H9 (cell line): ENCODE data around the gene DNAJC22. TPM values are rescaled to one million over a fixed set of nuclear protein-coding genes. Genes with fewer than 3 reads are reported as not detected.

Source experiments
- DNase-seq: peaks from one replicate; pipeline ENCODE4 v3.0.0-alpha.2; 2017
- H2AFZ ChIP-seq: one replicate; pipeline ENCODE4 v1.6.1; 2013; ENCODE audit warnings: mild to moderate bottlenecking, low read length, control low read depth, moderate library complexity
- H2AK5ac ChIP-seq: 2 replicates; pipeline ENCODE4 v1.6.1; 2013; ENCODE audit warnings: low read length, control low read depth, mixed read lengths; ENCODE audit not compliant: insufficient read length
- H2BK120ac ChIP-seq: one replicate; pipeline ENCODE4 v1.6.1; 2013; ENCODE audit warnings: low read depth, mild to moderate bottlenecking, low read length, control low read depth, inconsistent platforms; ENCODE audit not compliant: poor library complexity, severe bottlenecking
- H2BK12ac ChIP-seq: 2 replicates; pipeline ENCODE4 v1.6.1; 2013; ENCODE audit warnings: low read length, control low read depth, mixed read lengths, low read depth; ENCODE audit not compliant: insufficient read length
- H2BK15ac ChIP-seq: 2 replicates; pipeline ENCODE4 v1.6.1; 2013; ENCODE audit warnings: low read depth, low read length, control low read depth
- H2BK20ac ChIP-seq: one replicate; pipeline ENCODE4 v1.6.1; 2013; ENCODE audit warnings: low read depth, mild to moderate bottlenecking, low read length, control low read depth, inconsistent platforms; ENCODE audit not compliant: poor library complexity, severe bottlenecking
- H2BK5ac ChIP-seq: 2 replicates; pipeline ENCODE4 v1.6.1; 2013; ENCODE audit warnings: low read length, control low read depth, mixed read lengths; ENCODE audit not compliant: insufficient read length
- H3K14ac ChIP-seq: 2 replicates; pipeline ENCODE4 v1.6.1; 2013; ENCODE audit warnings: low read length, control low read depth; ENCODE audit not compliant: insufficient read depth
- H3K18ac ChIP-seq: 2 replicates; pipeline ENCODE4 v1.6.1; 2013; ENCODE audit warnings: low read depth, mild to moderate bottlenecking, mixed read lengths, low read length, control low read depth; ENCODE audit not compliant: insufficient read length
- H3K23ac ChIP-seq: 2 replicates; pipeline ENCODE4 v1.6.1; 2013; ENCODE audit warnings: low read length, control low read depth, mixed read lengths, low read depth; ENCODE audit not compliant: insufficient read length
- H3K23me2 ChIP-seq: 2 replicates; pipeline ENCODE4 v1.6.1; 2013; ENCODE audit warnings: low read depth, mild to moderate bottlenecking, mixed read lengths, low read length, control low read depth; ENCODE audit not compliant: insufficient read length, poor library complexity, severe bottlenecking
- H3K27ac ChIP-seq: 2 replicates; pipeline ENCODE4 v1.5.1; 2013; ENCODE audit warnings: low read length, control low read depth, mixed read lengths, low read depth; ENCODE audit not compliant: insufficient read length
- H3K27me3 ChIP-seq: 2 replicates; pipeline ENCODE4 v1.6.1; 2013; ENCODE audit warnings: low read length, control low read depth, inconsistent platforms; ENCODE audit not compliant: insufficient read depth
- H3K4ac ChIP-seq: 2 replicates; pipeline ENCODE4 v1.6.1; 2013; ENCODE audit warnings: low read depth, mild to moderate bottlenecking, control low read depth, inconsistent platforms, low read length, moderate library complexity
- H3K4me1 ChIP-seq: 2 replicates; pipeline ENCODE4 v1.6.1; 2013; ENCODE audit warnings: low read length, control low read depth, inconsistent platforms; ENCODE audit not compliant: insufficient read depth
- H3K4me2 ChIP-seq: 2 replicates; pipeline ENCODE4 v1.6.1; 2013; ENCODE audit warnings: low read length, control low read depth, mixed read lengths; ENCODE audit not compliant: insufficient read length, insufficient read depth
- H3K56ac ChIP-seq: 2 replicates; pipeline ENCODE4 v1.6.1; 2013; ENCODE audit warnings: low read depth, mild to moderate bottlenecking, mixed read lengths, low read length, control low read depth; ENCODE audit not compliant: insufficient read length
- H3K79me1 ChIP-seq: 2 replicates; pipeline ENCODE4 v1.6.1; 2013; ENCODE audit warnings: low read depth, mild to moderate bottlenecking, moderate library complexity, low read length, control low read depth, inconsistent platforms; ENCODE audit not compliant: insufficient read depth, poor library complexity, severe bottlenecking
- H3K79me2 ChIP-seq: 2 replicates; pipeline ENCODE4 v1.6.1; 2013; ENCODE audit warnings: low read length, control low read depth, inconsistent platforms; ENCODE audit not compliant: insufficient read depth
- H3K9ac ChIP-seq: 2 replicates; pipeline ENCODE4 v1.6.1; 2013; ENCODE audit warnings: low read length, control low read depth, mixed read lengths; ENCODE audit not compliant: insufficient read length; ENCODE audit errors: extremely low read depth
- H3K9me3 ChIP-seq: one replicate; pipeline ENCODE4 v1.6.1; 2013; ENCODE audit warnings: low read depth, low read length, inconsistent platforms; ENCODE audit not compliant: control insufficient read depth
- H3T11ph ChIP-seq: one replicate; pipeline ENCODE4 v1.6.1; 2013; ENCODE audit warnings: mild to moderate bottlenecking, low read length, control low read depth, inconsistent platforms
- H4K20me1 ChIP-seq: one replicate; pipeline ENCODE4 v1.6.1; 2013; ENCODE audit not compliant: control insufficient read depth, insufficient read length, insufficient read depth
- H4K5ac ChIP-seq: 2 replicates; pipeline ENCODE4 v1.6.1; 2013; ENCODE audit warnings: low read depth, mild to moderate bottlenecking, mixed read lengths, low read length, control low read depth; ENCODE audit not compliant: insufficient read length
- H4K8ac ChIP-seq: replicated peaks from 2 replicates; pipeline ENCODE4 v1.6.1; 2013; ENCODE audit warnings: low read length, control low read depth, mixed read lengths, low read depth; ENCODE audit not compliant: insufficient read length
- H4K91ac ChIP-seq: 2 replicates; pipeline ENCODE4 v1.6.1; 2013; ENCODE audit warnings: low read depth, mild to moderate bottlenecking, moderate library complexity, mixed read lengths, low read length, control low read depth; ENCODE audit not compliant: insufficient read length
- H3K27ac Mint-ChIP-seq, 3 experiments: 2 replicates in 2 of 3; 3 replicates in 1 of 3; pipeline ENCODE4 v1.8.0; 2020 to 2021; ENCODE audit warnings: mixed read lengths in 3 of 3, mild to moderate bottlenecking in 1 of 3, moderate library complexity in 1 of 3
- H3K27me3 Mint-ChIP-seq: 2 replicates; pipeline ENCODE4 v1.8.0; 2021; ENCODE audit warnings: low read depth, mild to moderate bottlenecking, moderate library complexity, mixed read lengths
- H3K36me3 Mint-ChIP-seq, 3 experiments: 2 replicates in 2 of 3; 3 replicates in 1 of 3; pipeline ENCODE4 v1.8.0; 2020 to 2021; ENCODE audit warnings: low read depth in 3 of 3, mixed read lengths in 3 of 3; ENCODE audit not compliant: insufficient read depth in 1 of 3
- H3K4me1 Mint-ChIP-seq, 2 experiments: 2 replicates each; pipeline ENCODE4 v1.8.0; 2020; ENCODE audit warnings: mixed read lengths in 2 of 2
- H3K4me3 Mint-ChIP-seq, 2 experiments: 2 replicates in 1 of 2; 3 replicates in 1 of 2; pipeline ENCODE4 v1.8.0; 2020 to 2021; ENCODE audit warnings: mild to moderate bottlenecking in 2 of 2, mixed read lengths in 2 of 2, moderate library complexity in 1 of 2
- H3K9me3 Mint-ChIP-seq, 2 experiments: 2 replicates in 1 of 2; 3 replicates in 1 of 2; pipeline ENCODE4 v1.8.0; 2020; ENCODE audit warnings: mild to moderate bottlenecking in 2 of 2, mixed read lengths in 2 of 2, moderate library complexity in 1 of 2
- CTCF ChIP-seq: fragments of 200-600 bp; sonication (generic); conservative IDR thresholded peaks from 3 replicates; pipeline ENCODE4 v1.8.0; 2021; ENCODE audit warnings: antibody characterized with exemption, mild to moderate bottlenecking
- WGBS: extraction: QIAGEN DNeasy Blood & Tissue Kit; methylation state at CpG from one replicate; pipeline ENCODE4 v1.1.7; 2013; ENCODE audit warnings: missing lambda C conversion rate, low lambda C conversion rate, mixed read lengths; ENCODE audit not compliant: insufficient read length; ENCODE audit errors: extremely low coverage; 5-methylcytosine and 5-hydroxymethylcytosine counted together
- total RNA-seq: library from RNA; stranded (reverse); gene quantifications from 2 replicates; pipeline ENCODE4 v1.2.1, GENCODE V29; 2021

DNAJC22 gene
- total RNA-seq, 1 experiment from 2014 or later, result 3.2 TPM

- H4K8ac ChIP-seq, result no peak overlapping the region
- peak overlapping the region; percentile 87 to 95 for H3K4me3 Mint-ChIP-seq
- H3K23ac ChIP-seq, result no peak overlapping the region
- peak overlapping the region; percentile 77 for H3K9ac ChIP-seq
- peaks cover 2% of the 10 kb centered on the region for H3K79me1 ChIP-seq
- no CpG with 5 or more reads among the region's 38 CpGs for WGBS
- H2AK5ac ChIP-seq, result no peak overlapping the region
- H3K4ac ChIP-seq, result no peak overlapping the region
- peaks cover 17% of the 10 kb centered on the region for H3K27me3 Mint-ChIP-seq
- TF ChIP-seq CTCF, result no peak
- H3K9me3 ChIP-seq, result no peaks in the 10 kb centered on the region
- H2BK20ac ChIP-seq, result no peak overlapping the region
- peak overlapping the region; percentile 59 for H3K14ac ChIP-seq
- no peak overlapping the region for H3K56ac ChIP-seq
- H3K18ac ChIP-seq, result peak overlapping the region; percentile 32
- peaks cover 4% of the 10 kb centered on the region for H3K23me2 ChIP-seq
- no peak overlapping the region for H2BK12ac ChIP-seq
- peaks cover 15 to 23% of the 10 kb centered on the region in 2 experiments for H3K4me1 Mint-ChIP-seq
- H4K20me1 ChIP-seq, result no peaks in the 10 kb centered on the region
- peak overlapping the region; percentile 88 for H2AFZ ChIP-seq
- no peak overlapping the region for H2BK120ac ChIP-seq
- H3K79me2 ChIP-seq, result peaks cover 7% of the 10 kb centered on the region; the same call in 1 of the 2 replicates
- H4K5ac ChIP-seq, result no peak overlapping the region
- H2BK5ac ChIP-seq, result no peak overlapping the region
- H4K91ac ChIP-seq, result no peak overlapping the region
- 0 out of 2 replicates have a peak, but pooled peaks cover 2% of the 10 kb centered on the region for H3K27me3 ChIP-seq
- H3T11ph ChIP-seq, result no peak overlapping the region
- H2BK15ac ChIP-seq, result no peak overlapping the region
- H3K27ac ChIP-seq, result no peak overlapping the region
- peak overlapping the region; percentile 92 for H3K4me2 ChIP-seq
- H3K36me3 Mint-ChIP-seq, result peaks cover 0 to 2% (median 0%) of the 10 kb centered on the region in 3 experiments; a peak in 3 of 7 replicates
- no peaks in the 10 kb centered on the region; the same call in 1 of the 2 replicates for H3K4me1 ChIP-seq
- H3K27ac Mint-ChIP-seq, result peak overlapping the region; percentile 91 to 99 (median 99)
- no peak for DNase-seq
- no peaks in the 10 kb centered on the region for H3K9me3 Mint-ChIP-seq
Measured at GRCh38 chr12:49366096-49366651, 19.5 kb downstream of the DNAJC22 start.
